ENCODE measurements around the gene ADCY4. TPM values are rescaled to one million over a fixed set of nuclear protein-coding genes. Genes with fewer than 3 reads are reported as not detected.

The ADCY4 gene
- total and polyA plus RNA-seq, 2 of the 13 experiments (the other 11 are each of a cell fraction or from before 2014, with no cell fraction given), result 0.03 TPM; not detected in 1

GRCh38 chr14:24307575-24308341 is 27.1 kb downstream of the ADCY4 start, which contains the start of gene CIDEB (continued):
- TF ChIP-seq ZNF569 (CRISPR knock-in tag; IDR thresholded peaks at IDR 0.05; ENCODE audit: borderline replicate concordance), result peak; percentile 82; the same call in 1 of the 2 replicates
- TF ChIP-seq ZC3H13 (CRISPR knock-in tag; IDR thresholded peaks at IDR 0.05), result no peak
- peak; percentile 87; the same call in 1 of the 2 replicates for TF ChIP-seq ZFP36L2 (CRISPR knock-in tag; IDR thresholded peaks at IDR 0.05)
- TF ChIP-seq ZNF263 (CRISPR knock-in tag; IDR thresholded peaks at IDR 0.05), result peak; percentile 99
- no peak for TF ChIP-seq SCMH1 (CRISPR knock-in tag; IDR thresholded peaks at IDR 0.05; ENCODE audit: borderline replicate concordance)
- TF ChIP-seq KAT2B (IDR thresholded peaks at IDR 0.05; ENCODE audit: borderline replicate concordance, low read depth, low read length), result no peak
- TF ChIP-seq HNRNPUL1 (IDR thresholded peaks at IDR 0.05; ENCODE audit: low read depth, low read length), result no peak
- TF ChIP-seq GATAD2A (CRISPR knock-in tag; IDR thresholded peaks at IDR 0.05), result peak; percentile 97
- TF ChIP-seq NFAT5 (CRISPR knock-in tag; IDR thresholded peaks at IDR 0.05), result peak; percentile 78; the same call in 1 of the 2 replicates
- peak; percentile 88 for TF ChIP-seq ZNF274 (CRISPR knock-in tag; IDR thresholded peaks at IDR 0.05)
- TF ChIP-seq, protein P1, sequence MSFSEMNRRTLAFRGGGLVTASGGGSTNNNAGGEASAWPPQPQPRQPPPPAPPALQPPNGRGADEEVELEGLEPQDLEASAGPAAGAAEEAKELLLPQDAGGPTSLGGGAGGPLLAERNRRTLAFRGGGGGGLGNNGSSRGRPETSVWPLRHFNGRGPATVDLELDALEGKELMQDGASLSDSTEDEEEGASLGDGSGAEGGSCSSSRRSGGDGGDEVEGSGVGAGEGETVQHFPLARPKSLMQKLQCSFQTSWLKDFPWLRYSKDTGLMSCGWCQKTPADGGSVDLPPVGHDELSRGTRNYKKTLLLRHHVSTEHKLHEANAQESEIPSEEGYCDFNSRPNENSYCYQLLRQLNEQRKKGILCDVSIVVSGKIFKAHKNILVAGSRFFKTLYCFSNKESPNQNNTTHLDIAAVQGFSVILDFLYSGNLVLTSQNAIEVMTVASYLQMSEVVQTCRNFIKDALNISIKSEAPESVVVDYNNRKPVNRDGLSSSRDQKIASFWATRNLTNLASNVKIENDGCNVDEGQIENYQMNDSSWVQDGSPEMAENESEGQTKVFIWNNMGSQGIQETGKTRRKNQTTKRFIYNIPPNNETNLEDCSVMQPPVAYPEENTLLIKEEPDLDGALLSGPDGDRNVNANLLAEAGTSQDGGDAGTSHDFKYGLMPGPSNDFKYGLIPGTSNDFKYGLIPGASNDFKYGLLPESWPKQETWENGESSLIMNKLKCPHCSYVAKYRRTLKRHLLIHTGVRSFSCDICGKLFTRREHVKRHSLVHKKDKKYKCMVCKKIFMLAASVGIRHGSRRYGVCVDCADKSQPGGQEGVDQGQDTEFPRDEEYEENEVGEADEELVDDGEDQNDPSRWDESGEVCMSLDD (CRISPR knock-in tag; IDR thresholded peaks at IDR 0.05; ENCODE audit: borderline replicate concordance), result no peak; the same call in 1 of the 2 replicates
- TF ChIP-seq MTF2 (CRISPR knock-in tag; IDR thresholded peaks at IDR 0.05; ENCODE audit: borderline replicate concordance), result no peak
- TF ChIP-seq ZNF180 (CRISPR knock-in tag; IDR thresholded peaks at IDR 0.05; ENCODE audit: borderline replicate concordance, low read depth), result no peak
- TF ChIP-seq SP2 (CRISPR knock-in tag; IDR thresholded peaks at IDR 0.05), result peak; percentile 39; the same call in 1 of the 2 replicates
- TF ChIP-seq ZFP41 (CRISPR knock-in tag; IDR thresholded peaks at IDR 0.05; ENCODE audit: borderline replicate concordance), result peak; percentile 89; the same call in 1 of the 2 replicates
- no peak; the same call in 1 of the 2 replicates for TF ChIP-seq GLI4 (CRISPR knock-in tag; IDR thresholded peaks at IDR 0.05; ENCODE audit: borderline replicate concordance)
- TF ChIP-seq KLF6 (CRISPR knock-in tag; IDR thresholded peaks at IDR 0.05), result peak; percentile 84; the same call in 1 of the 2 replicates
- peak; percentile 95; the same call in 1 of the 2 replicates for TF ChIP-seq YEATS4 (CRISPR knock-in tag; IDR thresholded peaks at IDR 0.05; ENCODE audit: borderline replicate concordance)
- TF ChIP-seq ZBTB21 (CRISPR knock-in tag; IDR thresholded peaks at IDR 0.05), result peak; percentile 47
- no peak for TF ChIP-seq ZNF530 (CRISPR knock-in tag; IDR thresholded peaks at IDR 0.05; ENCODE audit: low read depth)

All from HepG2 (cell line).